Stimulated activated memory B cell treated with anti-CD40 and anti-IgM and Interleukin-4, amounts not matched to agents 10 μg/mL and 1 μg/mL and 100 μg/mL, for 72 hours (primary cell): ENCODE results near the gene RPS28.
"Not testable (repeated sequence)": the region's sequence is repeated elsewhere in the genome, so short reads cannot be mapped to it uniquely, and the experiment has no call there.

ENCODE experiments used
- ATAC-seq: fragments of 150-1000 bp; cut with Tn5 transposase; 2 replicates; pipeline ENCODE4 v1.10.0; 2021
- H3K27ac Mint-ChIP-seq: one replicate; pipeline ENCODE4 v1.8.0; 2022; ENCODE audit warnings: mild to moderate bottlenecking, mixed read lengths
- H3K27me3 Mint-ChIP-seq: one replicate; pipeline ENCODE4 v1.8.0; 2022; ENCODE audit warnings: mixed read lengths
- H3K36me3 Mint-ChIP-seq: one replicate; pipeline ENCODE4 v1.8.0; 2022; ENCODE audit warnings: mixed read lengths
- H3K4me1 Mint-ChIP-seq: one replicate; pipeline ENCODE4 v1.8.0; 2022; ENCODE audit warnings: mixed read lengths
- H3K4me3 Mint-ChIP-seq: one replicate; pipeline ENCODE4 v1.8.0; 2022; ENCODE audit warnings: mild to moderate bottlenecking, moderate library complexity, mixed read lengths
- H3K9me3 Mint-ChIP-seq: one replicate; pipeline ENCODE4 v1.8.0; 2022; ENCODE audit warnings: mixed read lengths

RPS28 gene

GRCh38 chr19:8332976-8333766 lies 11.9 kb downstream of the RPS28 start:
- Mint-ChIP-seq H3K27ac (no peak overlapping the region), H3K4me1 (peaks cover 14% of the 10 kb centered on the region), H3K4me3 (no peak overlapping the region), H3K36me3 (no peaks in the 10 kb centered on the region), H3K27me3 (peaks cover 35% of the 10 kb centered on the region), H3K9me3 (no peaks in the 10 kb centered on the region)
- ATAC-seq: no peak

- peaks cover 42% of the 10 kb centered on the region for H3K27me3 Mint-ChIP-seq
- H3K36me3 Mint-ChIP-seq: no peaks in the 10 kb centered on the region
- peaks cover 14% of the 10 kb centered on the region for H3K4me1 Mint-ChIP-seq
- ATAC-seq: no peak
- H3K27ac Mint-ChIP-seq: no peak overlapping the region
- no peaks in the 10 kb centered on the region for H3K9me3 Mint-ChIP-seq
- H3K4me3 Mint-ChIP-seq: peak overlapping the region; percentile 12
Observed at GRCh38 chr19:8333767-8334457, 12.6 kb downstream of the RPS28 start.

- H3K27ac Mint-ChIP-seq: no peak overlapping the region
- H3K9me3 Mint-ChIP-seq: no peaks in the 10 kb centered on the region
- peaks cover 14% of the 10 kb centered on the region for H3K4me1 Mint-ChIP-seq
- peaks cover 49% of the 10 kb centered on the region for H3K27me3 Mint-ChIP-seq
- peak overlapping the region; percentile 12 for H3K4me3 Mint-ChIP-seq
- H3K36me3 Mint-ChIP-seq: no peaks in the 10 kb centered on the region
- peak; percentile 70 for ATAC-seq
Observed at GRCh38 chr19:8334458-8335342, 13.4 kb downstream of the RPS28 start.

DNA sequence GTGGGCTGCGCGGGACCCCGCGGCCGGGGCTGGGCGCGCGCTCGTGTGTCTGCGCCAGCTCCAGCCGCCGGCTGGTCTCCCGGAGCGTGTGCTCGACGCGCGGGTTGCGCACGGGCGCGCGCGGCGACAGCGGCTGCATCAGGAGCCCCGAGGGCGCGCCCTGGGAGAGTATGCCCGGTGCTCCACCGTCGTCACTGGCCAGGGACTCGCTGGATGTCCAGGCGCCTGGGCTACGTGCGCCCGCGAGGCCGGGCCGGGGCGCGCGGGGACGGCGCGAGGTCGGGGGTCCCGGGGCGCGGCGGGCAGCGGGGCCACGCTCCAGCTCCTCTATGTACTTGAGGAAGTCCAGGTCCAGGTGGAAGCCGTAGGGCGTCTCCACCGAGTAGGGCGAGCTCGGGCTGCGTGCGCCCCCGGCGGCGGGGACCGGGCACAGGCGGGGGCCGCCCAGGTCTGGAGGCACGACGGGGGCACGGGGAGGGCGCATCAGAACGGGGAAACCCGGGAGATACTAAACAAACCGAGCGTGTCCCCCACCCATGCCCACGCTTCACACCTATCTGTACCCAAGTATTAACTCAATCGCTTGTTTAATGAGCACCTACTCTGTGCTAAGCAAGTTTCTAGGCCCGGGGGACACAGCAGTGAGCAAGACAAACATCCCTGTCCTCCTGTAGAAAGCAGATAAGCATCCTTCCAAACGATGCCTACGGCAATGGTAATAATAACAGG lies 14.2 kb downstream of the RPS28 start:
- Mint-ChIP-seq H3K4me3 (peak overlapping the region; percentile 31), H3K4me1 (peaks cover 17% of the 10 kb centered on the region), H3K27me3 (peaks cover 57% of the 10 kb centered on the region), H3K36me3 (no peaks in the 10 kb centered on the region), H3K27ac (no peak overlapping the region), H3K9me3 (no peaks in the 10 kb centered on the region)
- peak; percentile 71 for ATAC-seq

DNA sequence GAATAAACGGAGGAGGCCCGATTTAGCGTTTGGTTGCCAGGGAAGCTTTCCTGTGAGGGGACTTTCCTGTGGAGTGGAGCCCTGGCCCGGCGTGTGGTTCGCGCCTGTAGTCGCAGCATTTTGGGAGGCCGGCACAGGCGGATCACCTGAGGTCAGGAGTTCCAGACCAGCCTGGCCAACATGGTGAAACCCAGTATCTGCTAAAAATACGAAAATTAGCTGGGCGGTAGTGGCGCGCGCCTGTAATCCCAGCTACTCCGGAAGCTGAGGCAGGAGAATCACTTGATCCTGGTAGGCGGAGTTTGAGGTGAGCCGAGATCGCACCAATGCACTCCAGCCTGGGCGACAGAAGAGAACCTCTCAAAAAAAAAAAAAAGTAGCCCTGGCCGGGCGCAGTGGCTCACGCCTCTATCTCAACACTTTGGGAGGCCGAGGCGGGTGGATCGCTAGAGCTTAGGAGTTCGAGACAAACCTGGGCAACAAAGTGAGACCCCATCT lies 14.8 kb downstream of the RPS28 start:
- peaks cover 63% of the 10 kb centered on the region for H3K27me3 Mint-ChIP-seq
- peak overlapping the region; percentile 31 for H3K4me3 Mint-ChIP-seq
- H3K36me3 Mint-ChIP-seq: no peaks in the 10 kb centered on the region
- peaks cover 22% of the 10 kb centered on the region for H3K4me1 Mint-ChIP-seq
- H3K27ac Mint-ChIP-seq: no peak overlapping the region
- ATAC-seq: no peak
- H3K9me3 Mint-ChIP-seq: no peaks in the 10 kb centered on the region

DNA sequence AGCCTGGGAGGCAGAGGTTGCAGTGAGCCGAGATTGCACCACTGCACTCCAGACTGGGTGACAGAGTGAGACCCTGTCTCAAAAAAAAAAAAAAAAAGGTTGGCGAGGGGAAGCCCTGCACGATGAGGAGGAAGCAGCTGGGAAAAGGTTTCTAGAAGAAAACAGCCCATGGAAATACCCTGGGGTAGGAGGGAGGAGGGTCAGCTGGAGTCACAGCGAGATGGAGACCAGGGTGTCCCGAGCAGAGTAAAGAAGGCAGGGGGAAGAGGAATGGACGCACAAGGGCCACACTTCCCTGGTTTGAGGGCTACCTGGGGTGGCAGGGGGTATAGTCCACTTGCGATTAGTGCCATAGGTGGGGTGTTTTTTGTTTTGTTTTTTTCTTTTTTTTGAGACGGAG lies 15.4 kb downstream of the RPS28 start:
- no peak for ATAC-seq
- peaks cover 68% of the 10 kb centered on the region for H3K27me3 Mint-ChIP-seq
- H3K4me3 Mint-ChIP-seq: peak overlapping the region; percentile 21
- no peaks in the 10 kb centered on the region for H3K9me3 Mint-ChIP-seq
- H3K27ac Mint-ChIP-seq: no peak overlapping the region
- no peaks in the 10 kb centered on the region for H3K36me3 Mint-ChIP-seq
- H3K4me1 Mint-ChIP-seq: peaks cover 22% of the 10 kb centered on the region

DNA sequence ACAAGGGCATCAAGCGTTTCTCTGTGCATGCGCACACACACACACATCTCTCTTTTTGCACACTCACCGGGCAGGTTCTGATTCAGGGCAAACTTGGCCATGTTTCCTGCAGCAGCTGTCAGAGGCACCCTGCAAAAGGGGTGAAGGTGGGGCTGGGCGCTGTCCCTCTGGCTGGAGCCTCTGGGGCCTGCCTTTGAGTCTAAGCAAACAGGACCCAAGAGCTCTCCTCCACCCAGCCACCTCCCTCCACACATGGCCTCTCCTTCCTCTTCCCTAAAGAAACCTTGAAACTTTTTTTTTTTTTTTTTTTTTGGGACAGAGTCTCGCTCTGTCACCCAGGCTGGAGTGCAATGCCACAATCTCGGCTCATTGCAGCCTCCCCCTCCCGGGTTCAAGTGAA lies 16.4 kb downstream of the RPS28 start:
- Mint-ChIP-seq H3K9me3 (no peaks in the 10 kb centered on the region), H3K4me1 (peaks cover 22% of the 10 kb centered on the region), H3K36me3 (no peaks in the 10 kb centered on the region), H3K4me3 (no peak overlapping the region), H3K27ac (no peak overlapping the region), H3K27me3 (peaks cover 76% of the 10 kb centered on the region)
- ATAC-seq: no peak

DNA sequence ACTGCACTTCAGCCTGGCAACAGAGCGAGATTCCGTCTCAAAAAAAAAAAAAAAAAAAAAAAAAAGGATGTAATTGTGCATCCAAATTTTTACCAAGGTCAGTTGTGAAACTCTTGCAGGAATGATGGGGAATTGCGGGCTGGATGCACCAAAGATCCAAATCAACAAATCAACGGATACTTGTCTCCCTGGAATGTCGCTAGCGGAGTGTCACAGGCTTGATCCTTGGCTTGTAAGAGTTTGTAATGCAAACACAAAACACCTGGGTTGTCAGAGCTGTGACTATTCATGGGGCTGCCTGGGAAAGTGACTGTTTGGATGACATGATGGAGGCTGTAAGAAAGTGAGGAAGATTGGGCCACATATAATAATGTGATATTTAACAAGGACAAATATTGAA lies 17.5 kb downstream of the RPS28 start:
- ATAC-seq: no peak
- Mint-ChIP-seq H3K4me1 (peaks cover 30% of the 10 kb centered on the region), H3K9me3 (no peaks in the 10 kb centered on the region), H3K27ac (no peak overlapping the region), H3K4me3 (no peak overlapping the region), H3K36me3 (no peaks in the 10 kb centered on the region), H3K27me3 (peaks cover 78% of the 10 kb centered on the region)

DNA sequence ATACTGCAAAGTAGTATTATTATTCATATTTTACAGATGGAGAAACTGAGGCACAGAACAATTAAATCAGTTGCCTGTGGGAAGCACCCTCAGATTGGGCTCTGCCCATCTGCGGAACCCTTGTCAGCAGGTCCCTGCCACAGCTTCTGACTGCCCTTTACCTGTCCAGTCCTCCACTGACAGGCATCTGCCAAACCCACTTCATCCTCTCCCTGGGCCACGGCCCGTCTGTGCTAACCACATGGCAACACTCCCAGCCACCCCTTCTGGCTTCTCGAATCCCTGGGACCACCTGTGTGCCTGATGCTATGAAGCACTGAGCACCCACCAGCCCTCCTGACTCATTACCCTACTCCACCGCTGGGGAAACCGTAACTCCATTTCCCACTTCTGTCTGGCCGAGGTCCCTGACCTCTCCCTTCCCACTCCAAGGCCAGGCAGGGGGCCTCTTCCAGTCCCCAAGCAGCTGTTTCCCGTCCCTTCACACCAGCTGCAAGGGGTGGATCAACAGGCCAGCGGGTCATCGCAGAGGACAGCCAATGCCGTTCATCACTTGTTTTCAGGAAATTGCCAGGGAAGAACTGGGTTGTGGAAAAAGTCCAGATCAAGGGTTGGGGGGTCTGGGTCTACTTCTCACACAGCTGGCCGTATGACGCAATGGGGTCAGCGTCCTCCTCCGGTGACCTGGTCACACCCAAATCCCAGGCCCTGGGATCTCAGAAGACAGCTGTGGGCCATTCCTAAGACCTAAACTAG lies 19.2 kb downstream of the RPS28 start:
- Mint-ChIP-seq H3K36me3 (no peaks in the 10 kb centered on the region), H3K4me3 (no peak overlapping the region), H3K4me1 (peaks cover 30% of the 10 kb centered on the region), H3K27ac (no peak overlapping the region), H3K9me3 (no peaks in the 10 kb centered on the region), H3K27me3 (peaks cover 83% of the 10 kb centered on the region)
- ATAC-seq: no peak

DNA sequence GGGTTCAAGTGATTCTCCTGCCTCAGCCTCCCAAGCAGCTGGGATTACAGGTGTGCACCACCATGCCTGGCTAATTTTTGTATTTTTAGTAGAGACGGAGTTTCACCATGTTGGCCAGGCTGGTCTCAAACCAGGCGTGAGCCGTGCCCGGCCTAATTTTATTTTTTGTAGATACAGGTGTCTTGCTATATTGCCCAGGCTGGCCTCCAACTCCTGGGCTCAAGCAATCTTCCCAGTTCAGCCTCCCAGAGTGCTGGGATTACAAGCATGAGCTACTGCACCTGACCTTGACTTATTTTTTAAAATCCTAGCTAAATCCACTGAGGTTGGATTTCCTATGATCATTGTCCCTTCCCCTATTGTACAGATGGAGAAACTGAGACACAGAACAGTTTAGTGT lies 20.2 kb downstream of the RPS28 start:
- not testable (repeated sequence) for H3K4me3 Mint-ChIP-seq, H3K9me3 Mint-ChIP-seq, H3K36me3 Mint-ChIP-seq, H3K27ac Mint-ChIP-seq, ATAC-seq
- peaks cover 74% of the 10 kb centered on the region for H3K27me3 Mint-ChIP-seq
- peaks cover 21% of the 10 kb centered on the region for H3K4me1 Mint-ChIP-seq

DNA sequence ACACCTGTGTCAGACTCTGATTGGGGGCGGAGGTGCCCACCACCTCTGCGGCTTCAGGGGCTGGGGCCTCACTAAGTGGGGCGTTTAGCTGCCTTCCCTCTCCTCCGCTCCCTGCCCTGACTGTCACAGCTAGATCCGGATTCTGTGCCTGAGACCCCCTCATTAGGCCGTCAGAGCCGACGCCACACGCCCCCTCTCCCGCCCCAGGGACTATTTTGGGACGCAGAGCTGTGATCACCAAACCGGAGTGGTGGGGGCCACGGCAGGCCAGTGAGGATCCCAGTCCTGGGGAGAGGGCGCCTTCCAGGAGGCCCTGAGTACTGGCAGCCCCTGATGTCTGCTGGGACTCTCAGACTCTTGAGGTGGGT lies 21.0 kb downstream of the RPS28 start:
- no peaks in the 10 kb centered on the region for H3K9me3 Mint-ChIP-seq
- peaks cover 66% of the 10 kb centered on the region for H3K27me3 Mint-ChIP-seq
- H3K27ac Mint-ChIP-seq: no peak overlapping the region
- H3K4me3 Mint-ChIP-seq: no peak overlapping the region
- no peak for ATAC-seq
- peaks cover 16% of the 10 kb centered on the region for H3K4me1 Mint-ChIP-seq
- H3K36me3 Mint-ChIP-seq: no peaks in the 10 kb centered on the region

DNA sequence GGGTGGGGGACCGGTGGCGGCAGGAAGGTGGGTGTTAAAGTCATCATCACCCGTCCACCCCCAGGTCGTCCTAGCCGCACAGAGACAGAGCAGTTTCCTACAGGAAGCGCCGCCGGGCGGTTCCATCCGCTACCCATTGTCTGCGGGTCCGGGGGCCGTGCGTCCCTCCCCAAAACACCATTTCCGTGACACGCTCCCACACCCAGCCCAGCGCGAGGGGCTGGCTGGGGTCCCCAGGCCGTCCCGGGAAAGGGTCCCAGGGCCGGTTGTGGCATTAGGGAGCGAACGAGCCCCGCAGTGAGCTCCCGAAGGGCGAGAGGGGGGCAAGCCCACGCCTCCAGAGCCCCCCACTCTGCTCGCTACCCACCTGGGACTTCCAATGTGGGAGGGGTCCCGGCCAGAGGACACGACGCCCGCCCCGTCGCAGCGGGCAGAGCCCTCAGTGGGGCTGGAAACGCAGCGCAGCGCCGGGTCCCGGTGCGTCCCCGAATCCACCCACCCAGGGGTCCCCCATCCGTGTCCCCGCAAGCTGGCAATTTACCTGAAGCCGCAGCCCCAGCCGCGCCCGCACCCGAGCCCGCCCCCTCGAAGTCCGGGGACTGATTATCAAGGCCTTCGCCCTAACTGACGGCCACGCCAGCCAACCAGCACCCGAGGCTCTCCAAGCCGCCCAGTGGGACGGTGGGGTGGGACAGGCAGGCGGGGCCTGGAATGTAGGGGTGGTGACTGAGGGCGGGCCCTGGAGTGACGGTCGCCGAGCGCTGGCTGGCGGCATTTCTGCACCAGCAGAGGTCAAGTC lies 21.6 kb downstream of the RPS28 start, which contains the start of gene KANK3:
Gene KANK3, minus strand, starts transcription at position 579 of the 799 bp plus-strand sequence. CDS start 5,434 bp downstream, outside the sequence.
- Mint-ChIP-seq H3K27ac (no peak within 1 kb of the TSS), H3K36me3 (no peaks in the 10 kb centered on the region), H3K27me3 (peaks cover 60% of the 10 kb centered on the region), H3K4me1 (peaks cover 16% of the 10 kb centered on the region), H3K4me3 (peak within 1 kb of the TSS; percentile 72), H3K9me3 (no peaks in the 10 kb centered on the region)
- ATAC-seq: peak; percentile 98

- no peak for ATAC-seq
- Mint-ChIP-seq H3K36me3 (no peaks in the 10 kb centered on the region), H3K9me3 (no peaks in the 10 kb centered on the region), H3K27me3 (peaks cover 54% of the 10 kb centered on the region), H3K4me3 (peak overlapping the region; percentile 72), H3K27ac (no peak overlapping the region), H3K4me1 (peaks cover 16% of the 10 kb centered on the region)
Observed at GRCh38 chr19:8343483-8343844, 22.2 kb downstream of the RPS28 start.
